GM10266 (cell line): Measurements from ENCODE around the gene RADX.

ENCODE experiments used
- DNase-seq: peaks from one replicate; pipeline ENCODE4 v3.0.0; 2012; ENCODE audit errors: extremely low spot score
- TF ChIP-seq, protein P1 (sequence below): IDR thresholded peaks from 2 replicates; pipeline ENCODE4 v1.5.1; 2012; ENCODE audit warnings: mild to moderate bottlenecking, low read depth; ENCODE audit not compliant: control insufficient read depth, insufficient read depth; ENCODE audit errors: missing control alignments

The RADX gene

DNA sequence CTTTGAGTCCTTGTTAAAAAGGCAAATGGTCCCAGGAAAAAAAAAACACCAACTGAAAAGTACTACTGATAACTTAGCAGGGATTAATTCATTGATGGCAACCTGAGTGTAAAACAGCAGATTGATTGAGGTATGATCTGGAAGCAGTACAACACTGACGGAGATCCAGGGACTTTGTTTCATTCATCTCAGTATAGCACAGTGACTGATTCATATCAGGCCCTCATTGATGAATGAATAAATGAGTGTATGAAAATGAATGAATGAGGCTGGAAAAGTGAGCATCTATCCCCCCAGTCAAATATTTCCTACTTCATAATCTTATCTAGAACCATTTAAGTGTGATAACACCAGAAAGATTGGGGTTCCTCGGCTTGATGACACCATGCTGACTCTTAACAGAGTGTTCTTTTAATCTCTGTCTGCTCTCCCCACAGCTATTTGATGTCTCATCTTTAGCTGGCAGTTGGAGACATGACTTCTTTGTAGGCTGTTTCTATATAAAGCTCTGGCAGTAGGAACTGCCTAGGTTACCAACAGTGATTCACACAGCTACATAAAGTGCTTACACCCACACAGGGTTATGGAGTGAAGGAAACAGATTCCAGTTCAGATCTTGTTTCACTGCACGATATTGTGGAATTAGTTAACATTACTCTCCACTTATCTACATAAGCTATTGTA is 96.1 kb downstream of the RADX start:
- no peak for DNase-seq
- TF ChIP-seq, protein P1, sequence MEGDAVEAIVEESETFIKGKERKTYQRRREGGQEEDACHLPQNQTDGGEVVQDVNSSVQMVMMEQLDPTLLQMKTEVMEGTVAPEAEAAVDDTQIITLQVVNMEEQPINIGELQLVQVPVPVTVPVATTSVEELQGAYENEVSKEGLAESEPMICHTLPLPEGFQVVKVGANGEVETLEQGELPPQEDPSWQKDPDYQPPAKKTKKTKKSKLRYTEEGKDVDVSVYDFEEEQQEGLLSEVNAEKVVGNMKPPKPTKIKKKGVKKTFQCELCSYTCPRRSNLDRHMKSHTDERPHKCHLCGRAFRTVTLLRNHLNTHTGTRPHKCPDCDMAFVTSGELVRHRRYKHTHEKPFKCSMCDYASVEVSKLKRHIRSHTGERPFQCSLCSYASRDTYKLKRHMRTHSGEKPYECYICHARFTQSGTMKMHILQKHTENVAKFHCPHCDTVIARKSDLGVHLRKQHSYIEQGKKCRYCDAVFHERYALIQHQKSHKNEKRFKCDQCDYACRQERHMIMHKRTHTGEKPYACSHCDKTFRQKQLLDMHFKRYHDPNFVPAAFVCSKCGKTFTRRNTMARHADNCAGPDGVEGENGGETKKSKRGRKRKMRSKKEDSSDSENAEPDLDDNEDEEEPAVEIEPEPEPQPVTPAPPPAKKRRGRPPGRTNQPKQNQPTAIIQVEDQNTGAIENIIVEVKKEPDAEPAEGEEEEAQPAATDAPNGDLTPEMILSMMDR = no peak

DNA sequence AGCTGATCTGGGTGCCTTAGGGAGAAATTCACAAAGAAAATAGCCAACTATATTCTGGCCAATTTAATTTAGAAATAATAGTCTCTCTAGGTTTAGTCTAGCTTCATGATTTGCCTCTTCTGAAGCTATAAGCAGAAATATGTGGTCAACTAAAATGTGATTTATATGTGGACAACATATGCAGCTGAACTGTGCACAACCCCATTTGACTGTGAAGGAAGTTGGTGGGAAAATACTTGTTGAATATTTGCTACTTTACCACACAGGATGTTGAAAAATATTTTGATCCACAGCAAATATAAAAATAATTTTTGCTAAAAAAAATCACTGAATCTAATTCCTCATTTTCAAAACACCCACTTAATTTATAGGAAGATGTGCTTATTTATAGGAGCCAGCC is 99.0 kb downstream of the RADX start:
- TF ChIP-seq, protein P1 = no peak
- DNase-seq = no peak

GRCh38 chrX:106711375-106711774 is 99.6 kb downstream of the RADX start:
- TF ChIP-seq, protein P1 = no peak
- DNase-seq = no peak

DNA sequence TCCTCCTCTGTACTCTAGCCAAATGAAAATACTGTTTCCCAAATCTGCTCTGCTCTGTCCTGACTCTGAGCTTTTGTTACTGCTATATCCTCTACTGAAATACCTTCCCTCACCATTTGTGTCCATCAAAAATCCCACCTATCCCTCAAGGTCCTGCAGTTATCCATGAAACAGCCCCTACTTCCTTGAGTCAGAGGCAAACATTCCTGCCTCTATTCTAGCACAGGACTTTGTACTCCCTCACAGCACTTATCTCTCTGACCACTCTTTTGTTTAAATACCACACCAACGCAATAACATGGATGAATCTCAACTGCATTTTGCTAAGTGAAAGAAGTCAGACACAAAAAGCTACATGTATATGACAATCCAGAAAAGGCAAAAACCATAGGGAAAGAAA is 104.2 kb downstream of the RADX start:
- TF ChIP-seq, protein P1 = no peak
- DNase-seq = no peak

- TF ChIP-seq, protein P1 = no peak
- no peak for DNase-seq
Measured at GRCh38 chrX:106716463-106716862, 104.7 kb downstream of the RADX start.

DNA sequence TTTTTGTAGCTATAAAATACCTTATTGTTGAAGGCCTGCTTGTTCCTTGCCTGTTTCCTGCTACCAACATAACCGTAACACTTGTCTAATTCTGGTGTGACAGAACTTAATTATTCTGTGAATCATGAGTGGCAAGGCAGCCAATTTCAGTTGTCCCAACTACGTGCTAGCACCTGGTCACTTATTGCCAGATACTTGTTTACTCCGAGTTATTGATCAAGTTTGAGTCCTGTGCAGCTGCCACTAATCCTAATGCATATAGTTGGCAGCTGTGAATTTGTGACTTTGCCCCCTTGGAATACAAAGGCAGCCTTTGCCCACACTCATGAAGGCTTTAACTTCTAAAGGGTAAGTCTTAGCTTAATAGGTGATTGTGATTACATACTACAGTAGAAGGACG is 106.9 kb downstream of the RADX start:
- no peak for DNase-seq
- TF ChIP-seq, protein P1 = no peak

- TF ChIP-seq, protein P1 = no peak
Measured at GRCh38 chrX:106725931-106726330, 114.2 kb downstream of the RADX start.

More at GRCh38 chrX:106725931-106726330, 114.2 kb downstream of the RADX start:
- DNase-seq = no peak
